Measurements from ENCODE around the gene FADS2. TPM values are rescaled to one million over a fixed set of nuclear protein-coding genes. Genes with fewer than 3 reads are reported as not detected.

Gene FADS2
- total and polyA plus RNA-seq, 9 of the 15 experiments (the other 6 are each of a cell fraction or from before 2014, with no cell fraction given): 2.9 to 42.8 (median 16.2) TPM

- peak; percentile 70 for TF ChIP-seq MGA (IDR thresholded peaks at IDR 0.05)
- no peak for TF ChIP-seq NFXL1 (CRISPR knock-in tag; IDR thresholded peaks at IDR 0.05)
- no peak for TF ChIP-seq SETDB1 (IDR thresholded peaks at IDR 0.05; ENCODE audit: low read length)
- TF ChIP-seq RBFOX2 (IDR thresholded peaks at IDR 0.05; ENCODE audit: low read depth, low read length): 0 out of 2 replicates have a peak, but pooled peaks have one; percentile 29
- no peak for TF ChIP-seq KLF13 (tag; IDR thresholded peaks at IDR 0.05; ENCODE audit: borderline replicate concordance, low read depth)
- TF ChIP-seq HDAC6 (IDR thresholded peaks at IDR 0.05; ENCODE audit: low read depth, low read length): no peak
- no peak for TF ChIP-seq NR2C2 (CRISPR knock-in tag; IDR thresholded peaks at IDR 0.05)
- TF ChIP-seq NR2C2 (tag; IDR thresholded peaks at IDR 0.05): no peak
- no peak for TF ChIP-seq ZBED1 (IDR thresholded peaks at IDR 0.05)
- peak; percentile 75; the same call in 1 of the 2 replicates for TF ChIP-seq ZBTB7A (IDR thresholded peaks at IDR 0.05; ENCODE audit: borderline replicate concordance, control insufficient read depth, low read depth, low read length)
- TF ChIP-seq MAFK (IDR thresholded peaks at IDR 0.05; ENCODE audit: low read length): no peak; the same call in 1 of the 2 replicates
- TF ChIP-seq IRF2 (CRISPR knock-in tag; IDR thresholded peaks at IDR 0.05): no peak
- TF ChIP-seq ZNF3 (CRISPR knock-in tag; IDR thresholded peaks at IDR 0.05): no peak
- TF ChIP-seq PBX2 (CRISPR knock-in tag; IDR thresholded peaks at IDR 0.05; ENCODE audit: low read depth): no peak
- TF ChIP-seq PBX2 (tag; conservative IDR thresholded peaks at IDR 0.05; ENCODE audit: low read depth): no peak
Measured at GRCh38 chr11:61866231-61866957, 38.3 kb downstream of the FADS2 start (continued).
